ENCODE measurements around the gene S100A12. TPM values are rescaled to one million over a fixed set of nuclear protein-coding genes. Genes with fewer than 3 reads are reported as not detected.

Gene S100A12
- total RNA-seq, 1 donor, result not detected

DNA sequence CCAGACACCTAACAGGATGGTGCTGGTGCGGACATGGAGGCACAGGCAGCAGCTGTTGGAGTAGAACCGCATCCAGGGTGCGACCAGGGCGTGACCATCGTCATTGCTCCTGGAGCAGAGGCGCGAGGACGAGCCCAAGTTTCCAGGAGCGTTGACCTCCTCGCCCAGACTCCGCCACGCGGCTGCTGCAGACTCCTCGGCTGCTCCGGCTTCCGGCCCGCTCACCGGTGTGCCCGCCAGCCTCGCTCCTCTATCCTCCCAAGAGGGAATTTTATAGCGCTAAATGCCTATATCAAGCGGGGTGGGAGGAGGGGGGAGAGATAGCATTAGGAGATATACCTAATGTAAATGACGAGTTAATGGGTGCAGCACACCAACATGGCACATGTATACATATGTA lies 5.3 kb upstream of the S100A12 start:
- DNase-seq (ENCODE audit: insufficient read length, low spot score, missing footprints), result no peak
- peaks cover 3% of the 10 kb centered on the region for H3K4me1 ChIP-seq (ENCODE audit: insufficient read depth, low read length)
- H3K27ac ChIP-seq (ENCODE audit: low read depth, low read length), result no peak overlapping the region
- no peak overlapping the region for H3K4me2 ChIP-seq (ENCODE audit: insufficient read depth, low read length)
- no peak overlapping the region for H2AFZ ChIP-seq (ENCODE audit: low read length)
- TF ChIP-seq, protein P1, sequence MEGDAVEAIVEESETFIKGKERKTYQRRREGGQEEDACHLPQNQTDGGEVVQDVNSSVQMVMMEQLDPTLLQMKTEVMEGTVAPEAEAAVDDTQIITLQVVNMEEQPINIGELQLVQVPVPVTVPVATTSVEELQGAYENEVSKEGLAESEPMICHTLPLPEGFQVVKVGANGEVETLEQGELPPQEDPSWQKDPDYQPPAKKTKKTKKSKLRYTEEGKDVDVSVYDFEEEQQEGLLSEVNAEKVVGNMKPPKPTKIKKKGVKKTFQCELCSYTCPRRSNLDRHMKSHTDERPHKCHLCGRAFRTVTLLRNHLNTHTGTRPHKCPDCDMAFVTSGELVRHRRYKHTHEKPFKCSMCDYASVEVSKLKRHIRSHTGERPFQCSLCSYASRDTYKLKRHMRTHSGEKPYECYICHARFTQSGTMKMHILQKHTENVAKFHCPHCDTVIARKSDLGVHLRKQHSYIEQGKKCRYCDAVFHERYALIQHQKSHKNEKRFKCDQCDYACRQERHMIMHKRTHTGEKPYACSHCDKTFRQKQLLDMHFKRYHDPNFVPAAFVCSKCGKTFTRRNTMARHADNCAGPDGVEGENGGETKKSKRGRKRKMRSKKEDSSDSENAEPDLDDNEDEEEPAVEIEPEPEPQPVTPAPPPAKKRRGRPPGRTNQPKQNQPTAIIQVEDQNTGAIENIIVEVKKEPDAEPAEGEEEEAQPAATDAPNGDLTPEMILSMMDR (IDR thresholded peaks at IDR 0.05; ENCODE audit: extremely low read depth, low read depth, low read length), result no peak
- no peaks in the 10 kb centered on the region for H4K20me1 ChIP-seq (ENCODE audit: insufficient read depth, low read length)
- no peak overlapping the region for H3K4me3 ChIP-seq (ENCODE audit: insufficient read depth, low read length)
- no peaks in the 10 kb centered on the region for H3K9me3 ChIP-seq (ENCODE audit: low read depth, low read length)
- no peaks in the 10 kb centered on the region for H3K36me3 ChIP-seq (ENCODE audit: insufficient read depth, low read length)
- H3K27me3 ChIP-seq (ENCODE audit: insufficient read depth, low read length), result no peaks in the 10 kb centered on the region
- no peaks in the 10 kb centered on the region for H3K79me2 ChIP-seq (ENCODE audit: insufficient read depth, low read length)

GRCh38 chr1:153379591-153379990 lies 4.2 kb upstream of the S100A12 start:
- TF ChIP-seq, protein P1 (IDR thresholded peaks at IDR 0.05; ENCODE audit: extremely low read depth, low read depth, low read length), result no peak
- Histone ChIP-seq H3K9me3 (ENCODE audit: low read depth, low read length) (no peaks in the 10 kb centered on the region), H4K20me1 (ENCODE audit: insufficient read depth, low read length) (no peaks in the 10 kb centered on the region), H3K4me2 (ENCODE audit: insufficient read depth, low read length) (no peak overlapping the region), H2AFZ (ENCODE audit: low read length) (no peak overlapping the region), H3K4me3 (ENCODE audit: insufficient read depth, low read length) (no peak overlapping the region), H3K4me1 (ENCODE audit: insufficient read depth, low read length) (peaks cover 6% of the 10 kb centered on the region), H3K27ac (ENCODE audit: low read depth, low read length) (no peak overlapping the region), H3K79me2 (ENCODE audit: insufficient read depth, low read length) (no peaks in the 10 kb centered on the region), H3K27me3 (ENCODE audit: insufficient read depth, low read length) (no peaks in the 10 kb centered on the region), H3K36me3 (ENCODE audit: insufficient read depth, low read length) (no peaks in the 10 kb centered on the region)
- DNase-seq (ENCODE audit: insufficient read length, low spot score, missing footprints), result no peak

- TF ChIP-seq, protein P1 (IDR thresholded peaks at IDR 0.05; ENCODE audit: extremely low read depth, low read depth, low read length), result no peak
- peaks cover 5% of the 10 kb centered on the region for H3K27me3 ChIP-seq (ENCODE audit: insufficient read depth, low read length)
These were observed 1.4 kb downstream of the S100A12 start for GRCh38 chr1:153374071-153374470.

GRCh38 chr1:153372571-153372970 lies 2.9 kb downstream of the S100A12 start:
- TF ChIP-seq, protein P1 (IDR thresholded peaks at IDR 0.05; ENCODE audit: extremely low read depth, low read depth, low read length), result no peak

More at GRCh38 chr1:153374071-153374470, 1.4 kb downstream of the S100A12 start:
- Histone ChIP-seq H2AFZ (ENCODE audit: low read length) (no peak overlapping the region), H3K4me1 (ENCODE audit: insufficient read depth, low read length) (peaks cover 6% of the 10 kb centered on the region), H3K9me3 (ENCODE audit: low read depth, low read length) (no peaks in the 10 kb centered on the region), H3K4me2 (ENCODE audit: insufficient read depth, low read length) (no peak overlapping the region), H3K79me2 (ENCODE audit: insufficient read depth, low read length) (no peaks in the 10 kb centered on the region), H3K4me3 (ENCODE audit: insufficient read depth, low read length) (no peak overlapping the region), H4K20me1 (ENCODE audit: insufficient read depth, low read length) (no peaks in the 10 kb centered on the region), H3K36me3 (ENCODE audit: insufficient read depth, low read length) (no peaks in the 10 kb centered on the region), H3K27ac (ENCODE audit: low read depth, low read length) (no peak overlapping the region)
- no peak for DNase-seq (ENCODE audit: insufficient read length, low spot score, missing footprints)

More at GRCh38 chr1:153372571-153372970, 2.9 kb downstream of the S100A12 start:
- Histone ChIP-seq H3K36me3 (ENCODE audit: insufficient read depth, low read length) (no peaks in the 10 kb centered on the region), H3K27me3 (ENCODE audit: insufficient read depth, low read length) (peaks cover 5% of the 10 kb centered on the region), H3K4me3 (ENCODE audit: insufficient read depth, low read length) (no peak overlapping the region), H2AFZ (ENCODE audit: low read length) (no peak overlapping the region), H4K20me1 (ENCODE audit: insufficient read depth, low read length) (no peaks in the 10 kb centered on the region), H3K27ac (ENCODE audit: low read depth, low read length) (no peak overlapping the region), H3K4me1 (ENCODE audit: insufficient read depth, low read length) (peaks cover 6% of the 10 kb centered on the region), H3K9me3 (ENCODE audit: low read depth, low read length) (no peaks in the 10 kb centered on the region), H3K4me2 (ENCODE audit: insufficient read depth, low read length) (no peak overlapping the region), H3K79me2 (ENCODE audit: insufficient read depth, low read length) (no peaks in the 10 kb centered on the region)
- no peak for DNase-seq (ENCODE audit: insufficient read length, low spot score, missing footprints)

All from osteoblast (primary cell).